Left lobe of liver (tissue), 2 donors: ENCODE results near the gene MRPL54. TPM values are rescaled to one million over a fixed set of nuclear protein-coding genes. Genes with fewer than 3 reads are reported as not detected.
A peak's percentile ranks its signal among the peaks of the same experiment; 100 is the strongest.

Source experiments
- ATAC-seq: fragments of 200-7000 bp; cut with Tn5 transposase; one replicate; pipeline ENCODE4 v1.9.1; 2020; ENCODE audit warnings: mild to moderate bottlenecking, moderate library complexity
- DNase-seq: peaks from one replicate; pipeline ENCODE4 v3.0.0-alpha.2; 2020; ENCODE audit warnings: low spot score
- total RNA-seq: library from RNA; stranded (reverse); gene quantifications from one replicate; pipeline ENCODE4 v1.2.1, GENCODE V29; 2021
- donor health status: DM: no; HTN: no; CAD: no; lungs with moderate emphysema.
- donor health status: DM: no; HTN: yes; CAD: no.

The MRPL54 gene
- total RNA-seq, 1 donor from 2014 or later = 56.0 TPM

- no peak for ATAC-seq
- no peak for DNase-seq
Observed at GRCh38 chr19:3782903-3783302, 20.4 kb downstream of the MRPL54 start.

GRCh38 chr19:3783660-3784584 is 21.4 kb downstream of the MRPL54 start:
- ATAC-seq = peak; percentile 79

DNA sequence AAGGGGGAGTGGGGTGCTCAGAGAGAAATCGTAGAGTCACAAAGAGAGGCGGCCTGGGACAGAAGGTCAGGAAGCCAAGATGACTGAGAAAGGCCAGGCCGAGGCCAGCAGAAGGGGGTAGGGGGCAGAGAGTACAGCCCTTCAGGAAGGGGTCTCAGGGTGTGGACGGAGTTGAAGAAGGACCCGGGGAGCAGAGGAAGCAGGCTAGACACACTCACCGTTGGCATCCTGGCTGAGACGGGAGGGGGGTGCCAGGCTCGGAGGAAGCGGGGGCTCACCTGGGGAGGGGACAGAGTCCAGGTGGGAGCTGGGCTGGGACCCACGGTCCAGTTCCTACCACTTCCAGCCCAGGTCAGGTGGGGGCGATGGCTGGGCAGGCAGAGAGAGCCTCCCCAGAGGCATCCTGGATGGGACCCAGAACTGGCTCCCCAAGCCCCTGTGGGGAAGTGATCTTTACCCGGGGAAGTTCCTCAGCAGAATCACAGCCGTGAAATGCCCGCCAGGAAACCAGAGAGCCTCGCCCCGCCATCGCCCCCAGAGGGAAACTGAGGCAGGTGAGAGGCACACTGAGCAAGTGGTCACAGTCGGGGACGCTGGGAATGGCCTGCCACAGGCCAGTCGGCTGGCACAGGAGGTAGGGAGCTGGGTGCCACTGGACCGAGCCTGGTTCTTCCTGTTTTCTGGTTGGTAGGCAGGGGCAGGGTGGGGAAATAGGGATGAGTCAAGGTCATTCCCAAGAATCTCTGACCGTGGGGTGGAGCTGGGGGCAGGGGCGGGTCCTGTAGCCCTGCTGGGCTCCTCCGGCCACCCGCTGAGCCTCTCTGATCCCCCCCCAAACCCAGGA is 22.3 kb downstream of the MRPL54 start:
- peak; percentile 28 for ATAC-seq
- no peak for DNase-seq

More at GRCh38 chr19:3783660-3784584, 21.4 kb downstream of the MRPL54 start:
- DNase-seq = no peak

GRCh38 chr19:3785451-3785937 is 23.0 kb downstream of the MRPL54 start:
- ATAC-seq (no peak), DNase-seq (no peak)

GRCh38 chr19:3785938-3786824 is 23.7 kb downstream of the MRPL54 start, which contains the start of gene MATK:
Gene MATK, minus strand, starts transcription at chr19:3786381. Its CDS starts 1,246 bp downstream, at chr19:3785135.
- ATAC-seq (peak; percentile 14), DNase-seq (no peak)

DNA sequence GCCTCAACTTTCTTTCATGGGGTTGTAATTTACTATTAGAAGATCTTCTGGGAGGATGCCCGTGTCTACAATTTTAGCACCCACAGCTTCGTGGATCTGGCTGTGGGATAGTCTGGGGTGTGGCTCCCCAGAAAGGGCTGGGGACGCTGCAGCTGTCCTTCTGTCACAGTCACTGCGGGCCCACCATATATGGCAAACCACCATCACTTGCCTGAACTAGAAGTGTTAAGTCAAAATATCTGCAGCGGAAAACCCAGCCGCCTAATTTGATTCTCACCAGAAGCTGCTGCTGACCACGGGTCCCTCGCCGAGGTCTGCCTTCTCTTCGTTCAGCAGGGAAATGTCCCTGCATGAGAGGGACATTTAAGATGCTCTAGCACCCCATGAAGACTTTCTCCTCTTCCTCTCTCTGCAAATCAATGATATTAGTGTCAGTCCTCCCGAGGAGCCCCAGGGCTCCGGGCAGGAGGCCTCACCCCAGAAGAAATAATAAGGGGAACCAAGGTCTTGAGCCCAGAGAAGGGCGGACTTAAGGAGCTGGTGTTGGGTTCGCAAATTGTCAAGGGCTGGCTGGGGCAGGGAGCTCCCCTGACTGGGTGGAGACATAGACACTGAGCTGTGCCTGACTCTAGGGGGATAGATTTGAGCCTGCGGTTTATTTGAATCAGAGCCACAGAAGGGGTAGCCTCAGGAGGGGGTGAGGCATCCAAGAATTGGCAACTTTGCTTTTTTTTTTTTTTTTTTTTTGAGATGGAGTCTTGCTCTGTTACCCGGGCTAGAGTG is 26.7 kb downstream of the MRPL54 start:
- DNase-seq (no peak), ATAC-seq (no peak)

DNA sequence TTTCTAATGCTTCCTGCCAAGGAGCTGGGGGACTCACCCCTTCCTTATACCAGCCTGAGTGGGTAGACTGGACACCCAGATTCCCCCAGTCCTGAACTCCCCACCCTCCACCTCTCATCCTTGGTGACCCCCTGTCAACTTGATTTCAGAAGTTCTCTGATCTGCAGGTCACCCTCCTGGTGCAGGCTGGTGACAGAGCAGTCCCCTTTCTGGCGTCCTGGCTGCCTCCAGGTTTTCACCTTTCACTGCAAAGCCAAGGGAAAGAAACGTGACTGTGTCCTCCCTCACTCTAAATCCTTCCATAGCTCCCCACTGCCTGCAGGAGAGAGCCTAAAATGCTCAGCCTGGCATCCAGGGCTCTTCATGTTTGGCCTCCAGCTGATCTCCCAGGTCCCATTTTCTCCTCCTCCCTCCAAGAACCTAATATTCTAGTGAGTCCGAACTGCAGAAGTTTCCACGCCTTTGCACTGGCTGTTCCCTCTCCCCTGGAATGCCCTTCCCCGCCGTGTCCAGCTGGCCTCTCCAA is 27.8 kb downstream of the MRPL54 start:
- DNase-seq (no peak), ATAC-seq (no peak)

DNA sequence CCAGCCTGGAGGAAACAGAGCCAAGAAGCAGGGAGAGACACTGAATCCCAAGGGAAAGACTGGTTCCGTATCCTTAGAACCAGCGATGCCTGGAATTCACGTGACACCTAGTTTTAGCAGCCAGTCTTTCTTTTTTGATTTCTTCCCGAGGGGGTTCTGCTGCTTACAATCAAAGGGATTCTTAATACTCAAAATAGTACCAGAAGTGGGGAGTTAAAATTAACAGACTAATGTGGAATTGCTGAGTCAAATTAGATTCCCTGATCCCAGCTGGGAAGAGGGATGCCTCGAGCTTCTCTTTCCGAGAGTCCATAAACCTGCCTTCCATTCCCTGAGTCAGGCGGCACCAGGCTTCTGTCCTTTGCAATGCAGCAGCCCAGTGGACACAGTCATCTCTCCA is 28.5 kb downstream of the MRPL54 start:
- DNase-seq (no peak), ATAC-seq (no peak)

- ATAC-seq (no peak), DNase-seq (no peak)
Observed at GRCh38 chr19:3792114-3792513, 29.6 kb downstream of the MRPL54 start.

GRCh38 chr19:3793799-3794198 is 31.3 kb downstream of the MRPL54 start:
- no peak for ATAC-seq
- no peak for DNase-seq

DNA sequence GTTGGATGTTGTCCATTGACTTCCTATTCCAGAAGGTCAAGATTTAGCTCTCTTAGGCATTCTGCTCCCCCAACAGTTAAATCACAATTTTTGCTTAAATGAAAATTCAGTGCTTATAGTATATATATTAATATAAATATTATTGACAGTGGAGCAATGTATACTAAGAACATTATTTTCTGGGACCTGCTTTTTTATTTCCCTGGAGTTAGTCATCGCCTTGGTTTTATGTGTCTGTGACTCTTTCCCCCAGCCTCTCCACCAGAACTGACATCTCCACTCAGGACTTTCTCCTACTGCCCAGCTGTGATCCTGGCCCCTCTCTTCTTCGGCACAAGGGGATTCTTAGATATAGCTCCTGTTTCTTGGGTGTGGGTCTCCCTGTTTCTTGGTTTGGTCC is 33.9 kb downstream of the MRPL54 start:
- DNase-seq (no peak), ATAC-seq (no peak)

DNA sequence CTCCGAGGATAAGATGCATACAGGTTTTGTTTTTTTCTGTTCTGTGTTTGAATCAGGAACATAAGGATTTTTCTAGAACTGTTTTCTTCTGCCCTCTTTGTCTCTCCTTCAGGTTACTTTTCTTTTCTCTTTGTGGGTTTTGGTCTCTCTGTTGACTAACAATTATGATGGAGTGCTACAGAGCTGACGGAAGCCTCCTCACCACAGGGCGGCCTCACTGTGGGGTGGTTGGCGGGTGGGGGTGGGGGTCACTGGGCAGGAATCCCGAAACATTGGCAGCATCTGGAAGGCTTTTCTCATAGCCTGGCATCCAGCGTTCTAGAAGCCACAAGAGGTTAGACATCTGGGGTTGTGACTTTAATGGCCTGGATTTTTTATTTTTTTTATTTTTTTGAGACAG is 35.7 kb downstream of the MRPL54 start:
- no peak for ATAC-seq
- no peak for DNase-seq

- no peak for DNase-seq
- ATAC-seq = no peak
Observed at GRCh38 chr19:3800996-3801395, 38.5 kb downstream of the MRPL54 start.

DNA sequence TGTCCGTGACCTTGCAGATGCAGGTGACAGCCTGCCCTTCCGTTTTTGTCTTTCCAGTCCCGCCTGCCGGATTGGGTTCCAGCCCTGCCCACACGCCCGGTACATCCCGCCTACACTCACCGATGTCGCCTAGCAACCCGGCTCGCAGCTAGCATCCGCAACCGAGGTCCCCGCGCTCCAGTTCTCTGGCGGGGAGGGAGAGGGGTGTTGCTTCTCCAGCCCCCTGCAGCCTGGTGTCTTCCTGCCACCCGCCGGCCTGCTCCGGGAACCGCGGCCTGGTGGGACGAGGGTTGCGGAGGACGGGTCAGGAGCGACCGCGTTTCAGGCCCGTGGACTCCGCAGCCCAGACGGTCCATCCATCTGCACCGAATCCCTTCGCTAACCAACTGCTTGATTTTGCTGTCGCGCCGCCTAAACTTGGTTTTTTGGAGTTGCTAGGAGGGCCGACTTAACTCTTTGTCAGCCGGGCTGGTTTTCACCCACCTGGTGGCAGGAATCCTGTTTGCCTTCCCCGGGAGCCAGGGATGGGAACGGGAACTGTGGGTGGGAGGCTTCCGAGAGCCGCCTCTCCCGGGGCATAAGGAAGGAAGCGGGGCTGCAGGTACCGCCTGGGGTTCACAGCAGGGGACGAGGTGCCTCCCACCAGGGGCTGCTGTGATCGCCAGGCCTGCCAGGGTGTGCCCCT is 39.1 kb downstream of the MRPL54 start:
- DNase-seq = no peak
- ATAC-seq = peak; percentile 84

DNA sequence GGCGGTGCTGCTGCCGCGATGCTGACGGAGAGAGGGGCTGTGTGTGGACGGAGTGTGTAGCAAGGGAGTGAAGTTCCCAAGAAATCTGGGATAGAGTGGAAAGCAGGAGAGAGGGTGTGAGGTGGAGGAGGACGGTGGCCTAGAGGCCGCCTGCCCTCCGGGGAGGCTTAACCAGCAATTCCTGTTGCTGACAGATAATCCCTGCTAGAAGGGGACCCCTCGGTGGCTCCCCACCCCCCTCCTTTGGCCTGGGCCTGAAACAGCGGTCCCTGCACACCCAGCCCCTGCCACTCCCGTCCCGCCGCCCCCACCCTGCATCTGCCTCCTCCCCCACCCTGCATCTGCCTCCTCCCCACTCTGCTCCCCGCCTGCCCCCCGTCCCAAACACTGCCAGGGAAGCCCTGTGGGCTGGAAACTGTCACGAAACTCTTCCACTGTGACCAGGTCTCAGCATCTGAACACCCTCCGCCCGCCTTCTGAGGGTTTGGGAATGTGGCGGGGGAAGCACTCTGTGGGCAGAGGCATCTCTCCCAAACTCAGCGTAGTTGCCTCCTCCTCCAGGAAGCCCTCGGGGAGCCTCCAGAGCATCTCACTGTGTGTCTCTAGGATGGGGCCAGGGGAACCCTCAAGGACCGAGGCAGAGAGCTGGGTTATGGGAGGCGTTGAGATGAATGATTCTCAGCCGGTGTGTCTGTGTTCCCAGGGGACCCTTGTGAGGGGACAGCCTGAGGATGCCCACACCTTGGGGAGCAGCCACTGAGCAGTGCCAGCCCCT is 40.8 kb downstream of the MRPL54 start:
- ATAC-seq = no peak

GRCh38 chr19:3803986-3804385 is 41.5 kb downstream of the MRPL54 start:
- DNase-seq (no peak), ATAC-seq (no peak)

More for the DNA sequence above, 40.8 kb downstream of the MRPL54 start:
- no peak for DNase-seq

GRCh38 chr19:3804429-3804828 is 41.9 kb downstream of the MRPL54 start:
- DNase-seq (no peak), ATAC-seq (no peak)

GRCh38 chr19:3805859-3806258 is 43.4 kb downstream of the MRPL54 start:
- DNase-seq = no peak
- no peak for ATAC-seq
